HepG2 (cell line): Measurements from ENCODE around the gene ELP5. TPM values are rescaled to one million over a fixed set of nuclear protein-coding genes. Genes with fewer than 3 reads are reported as not detected.
A peak's percentile ranks its signal among the peaks of the same experiment; 100 is the strongest.

Experiments
- ARNTL ChIP-seq: sonication (generic); formaldehyde crosslinking; IDR thresholded peaks from 2 replicates; pipeline ENCODE4 v1.4.0; 2020; ENCODE audit warnings: mild to moderate bottlenecking, missing genetic modification reagents
- ATF2 ChIP-seq: sonication (generic); formaldehyde crosslinking; IDR thresholded peaks from 2 replicates; pipeline ENCODE4 v1.4.0; 2020; ENCODE audit warnings: missing genetic modification reagents
- DMAP1 ChIP-seq: IDR thresholded peaks from 2 replicates; pipeline ENCODE4 v1.6.1; 2016
- HNRNPL ChIP-seq: fragments of 200-400 bp; formaldehyde crosslinking; IDR thresholded peaks from 2 replicates; pipeline ENCODE4 v1.6.1; 2017; ENCODE audit warnings: mild to moderate bottlenecking, low read depth, low read length
- MAZ ChIP-seq, 2 experiments: sonication (generic) in 1 of 2; formaldehyde crosslinking in 1 of 2; IDR thresholded peaks; 2 replicates each; pipeline versions ENCODE4 v1.5.0 to v1.6.1; 2012 to 2020; ENCODE audit warnings: low read depth in 2 of 2, mild to moderate bottlenecking in 2 of 2, borderline replicate concordance in 1 of 2, improper control_type of control experiment in 1 of 2, low read length in 1 of 2, missing genetic modification reagents in 1 of 2, moderate library complexity in 1 of 2
- PAF1 ChIP-seq: IDR thresholded peaks from 2 replicates; pipeline ENCODE4 v1.6.1; 2016; ENCODE audit warnings: missing genetic modification reagents, missing compliant biosample characterization
- SRF ChIP-seq: IDR thresholded peaks from 2 replicates; pipeline ENCODE4 v1.6.1; 2011; ENCODE audit warnings: mild to moderate bottlenecking, low read depth, low read length, moderate library complexity
- TRAFD1 ChIP-seq: sonication (generic); formaldehyde crosslinking; IDR thresholded peaks from 2 replicates; pipeline ENCODE4 v1.5.1; 2020; ENCODE audit warnings: missing genetic modification reagents, mild to moderate bottlenecking, borderline replicate concordance
- ZBTB38 ChIP-seq: sonication (generic); formaldehyde crosslinking; IDR thresholded peaks from 2 replicates; pipeline ENCODE4 v1.5.1; 2020; ENCODE audit warnings: mild to moderate bottlenecking, missing genetic modification reagents
- ZNF124 ChIP-seq: sonication (generic); formaldehyde crosslinking; IDR thresholded peaks from 2 replicates; pipeline ENCODE4 v1.4.0; 2020; ENCODE audit warnings: missing genetic modification reagents
- ZNF337 ChIP-seq: sonication (generic); formaldehyde crosslinking; IDR thresholded peaks from 2 replicates; pipeline ENCODE4 v1.5.1; 2020; ENCODE audit warnings: missing genetic modification reagents, low read depth, mild to moderate bottlenecking, borderline replicate concordance
- ZNF350 ChIP-seq: sonication (generic); formaldehyde crosslinking; IDR thresholded peaks from 2 replicates; pipeline ENCODE4 v1.4.0; 2020; ENCODE audit warnings: mild to moderate bottlenecking, low read depth, missing genetic modification reagents, borderline replicate concordance
- ZNF512B ChIP-seq: sonication (generic); formaldehyde crosslinking; IDR thresholded peaks from 2 replicates; pipeline ENCODE4 v1.5.1; 2020; ENCODE audit warnings: missing genetic modification reagents, mild to moderate bottlenecking, borderline replicate concordance
- polyA plus RNA-seq, 8 experiments: library from polyadenylated mRNA; depleted of rRNA in 3 of 8; stranded (reverse) in 7 of 8; unstranded in 1 of 8; fragments of >200 nt; fragmentation: Illumina TruSeq in 4 of 8; extraction: Trizol in 4 of 8; gene quantifications; 2 replicates each; pipeline versions ENCODE4 v1.2.1 to v1.2.3, GENCODE V29; 2011 to 2016; ENCODE audit warnings: low read depth in 4 of 8, missing spikeins in 1 of 8, mixed read lengths in 1 of 8; ENCODE audit not compliant: insufficient read depth in 1 of 8
- total RNA-seq, 5 experiments: library from RNA; depleted of rRNA; stranded (reverse); fragments of >200 nt; fragmentation: Illumina TruSeq; extraction: Trizol; gene quantifications; 2 replicates each; pipeline ENCODE4 v1.2.3, GENCODE V29; 2016; ENCODE audit warnings: low read depth in 1 of 5
- TF ChIP-seq, protein P1 (sequence below): sonication (generic); formaldehyde crosslinking; conservative IDR thresholded peaks from 2 replicates; pipeline ENCODE4 v1.8.0; 2022; ENCODE audit warnings: mild to moderate bottlenecking, moderate library complexity, missing genetic modification reagents
- TF ChIP-seq, protein P2 (sequence below): sonication (generic); formaldehyde crosslinking; IDR thresholded peaks from 2 replicates; pipeline ENCODE4 v1.4.0; 2020; ENCODE audit warnings: missing genetic modification reagents
- TF ChIP-seq, protein P3 (sequence below): IDR thresholded peaks from 2 replicates; pipeline ENCODE4 v1.6.1; 2016; ENCODE audit warnings: missing compliant biosample characterization, missing genetic modification reagents, borderline replicate concordance

ELP5 gene
- total and polyA plus RNA-seq, 2 of the 13 experiments (the other 11 are each of a cell fraction or from before 2014, with no cell fraction given): 67.6 to 69.8 TPM

DNA sequence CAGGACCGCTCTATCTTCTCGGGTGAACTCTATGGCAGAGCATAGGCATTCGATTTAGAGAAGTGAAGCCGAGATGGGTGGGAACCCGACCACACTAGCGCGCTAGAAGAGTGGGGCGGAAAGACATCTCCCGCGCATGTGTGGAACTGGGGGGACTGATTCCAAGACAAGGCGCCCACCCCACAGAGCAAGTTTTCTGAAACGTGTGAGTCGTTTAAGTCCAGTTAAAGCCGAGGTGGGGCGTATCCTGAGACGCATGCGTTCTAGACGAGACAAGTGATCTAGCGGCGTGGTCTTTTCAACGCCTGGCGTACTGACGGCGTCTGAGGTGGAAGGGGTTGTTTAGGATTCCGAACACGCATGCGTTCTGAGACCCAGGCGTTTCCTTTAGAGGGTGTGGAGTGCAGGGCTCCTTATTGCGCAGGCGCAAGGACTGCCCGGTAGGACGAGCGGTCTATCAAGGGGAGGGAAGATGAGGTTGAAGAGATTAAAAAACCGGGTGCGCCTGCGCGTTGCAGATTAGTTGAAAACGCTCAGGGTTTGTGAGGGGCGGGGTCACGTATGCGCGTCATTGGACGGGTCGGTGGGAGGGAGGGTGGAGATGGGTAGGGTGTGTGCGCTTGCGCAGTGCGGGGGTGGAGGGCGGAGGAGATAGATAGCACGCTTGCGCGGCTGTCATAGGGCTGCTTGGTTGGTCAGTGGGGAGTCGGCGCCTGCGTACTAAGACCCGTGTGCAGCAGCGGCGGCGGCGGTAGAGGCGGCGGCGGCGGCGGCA, 55.1 kb downstream of the ELP5 start, which contains the start of gene EIF5A (continued):
- TF ChIP-seq MAZ (IDR thresholded peaks at IDR 0.05; ENCODE audit: borderline replicate concordance, low read depth, low read length): peak; percentile 85; the same call in 1 of the 2 replicates
- TF ChIP-seq MAZ (CRISPR knock-in tag; IDR thresholded peaks at IDR 0.05; ENCODE audit: low read depth): peak; percentile 50; the same call in 1 of the 2 replicates
- TF ChIP-seq TRAFD1 (CRISPR knock-in tag): no peak
- TF ChIP-seq SRF: no peak
- TF ChIP-seq, protein P1, sequence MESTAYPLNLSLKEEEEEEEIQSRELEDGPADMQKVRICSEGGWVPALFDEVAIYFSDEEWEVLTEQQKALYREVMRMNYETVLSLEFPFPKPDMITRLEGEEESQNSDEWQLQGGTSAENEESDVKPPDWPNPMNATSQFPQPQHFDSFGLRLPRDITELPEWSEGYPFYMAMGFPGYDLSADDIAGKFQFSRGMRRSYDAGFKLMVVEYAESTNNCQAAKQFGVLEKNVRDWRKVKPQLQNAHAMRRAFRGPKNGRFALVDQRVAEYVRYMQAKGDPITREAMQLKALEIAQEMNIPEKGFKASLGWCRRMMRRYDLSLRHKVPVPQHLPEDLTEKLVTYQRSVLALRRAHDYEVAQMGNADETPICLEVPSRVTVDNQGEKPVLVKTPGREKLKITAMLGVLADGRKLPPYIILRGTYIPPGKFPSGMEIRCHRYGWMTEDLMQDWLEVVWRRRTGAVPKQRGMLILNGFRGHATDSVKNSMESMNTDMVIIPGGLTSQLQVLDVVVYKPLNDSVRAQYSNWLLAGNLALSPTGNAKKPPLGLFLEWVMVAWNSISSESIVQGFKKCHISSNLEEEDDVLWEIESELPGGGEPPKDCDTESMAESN (CRISPR knock-in tag): 0 out of 2 replicates have a peak, but pooled peaks have one; percentile 12
- 0 out of 2 replicates have a peak, but pooled peaks have one; percentile 52 for TF ChIP-seq ZNF350 (CRISPR knock-in tag)
- TF ChIP-seq ZNF337: 0 out of 2 replicates have a peak, but pooled peaks have one; percentile 58
- TF ChIP-seq ATF2: no peak
- TF ChIP-seq ZBTB38: no peak
- TF ChIP-seq, protein P2, sequence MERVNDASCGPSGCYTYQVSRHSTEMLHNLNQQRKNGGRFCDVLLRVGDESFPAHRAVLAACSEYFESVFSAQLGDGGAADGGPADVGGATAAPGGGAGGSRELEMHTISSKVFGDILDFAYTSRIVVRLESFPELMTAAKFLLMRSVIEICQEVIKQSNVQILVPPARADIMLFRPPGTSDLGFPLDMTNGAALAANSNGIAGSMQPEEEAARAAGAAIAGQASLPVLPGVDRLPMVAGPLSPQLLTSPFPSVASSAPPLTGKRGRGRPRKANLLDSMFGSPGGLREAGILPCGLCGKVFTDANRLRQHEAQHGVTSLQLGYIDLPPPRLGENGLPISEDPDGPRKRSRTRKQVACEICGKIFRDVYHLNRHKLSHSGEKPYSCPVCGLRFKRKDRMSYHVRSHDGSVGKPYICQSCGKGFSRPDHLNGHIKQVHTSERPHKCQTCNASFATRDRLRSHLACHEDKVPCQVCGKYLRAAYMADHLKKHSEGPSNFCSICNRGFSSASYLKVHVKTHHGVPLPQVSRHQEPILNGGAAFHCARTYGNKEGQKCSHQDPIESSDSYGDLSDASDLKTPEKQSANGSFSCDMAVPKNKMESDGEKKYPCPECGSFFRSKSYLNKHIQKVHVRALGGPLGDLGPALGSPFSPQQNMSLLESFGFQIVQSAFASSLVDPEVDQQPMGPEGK (CRISPR knock-in tag): peak; percentile 81
- TF ChIP-seq ZNF124: no peak
- TF ChIP-seq DMAP1 (CRISPR knock-in tag): peak; percentile 90
- TF ChIP-seq ZNF512B (CRISPR knock-in tag): no peak
- TF ChIP-seq ARNTL: peak; percentile 17; the same call in 1 of the 2 replicates
- TF ChIP-seq, protein P3, sequence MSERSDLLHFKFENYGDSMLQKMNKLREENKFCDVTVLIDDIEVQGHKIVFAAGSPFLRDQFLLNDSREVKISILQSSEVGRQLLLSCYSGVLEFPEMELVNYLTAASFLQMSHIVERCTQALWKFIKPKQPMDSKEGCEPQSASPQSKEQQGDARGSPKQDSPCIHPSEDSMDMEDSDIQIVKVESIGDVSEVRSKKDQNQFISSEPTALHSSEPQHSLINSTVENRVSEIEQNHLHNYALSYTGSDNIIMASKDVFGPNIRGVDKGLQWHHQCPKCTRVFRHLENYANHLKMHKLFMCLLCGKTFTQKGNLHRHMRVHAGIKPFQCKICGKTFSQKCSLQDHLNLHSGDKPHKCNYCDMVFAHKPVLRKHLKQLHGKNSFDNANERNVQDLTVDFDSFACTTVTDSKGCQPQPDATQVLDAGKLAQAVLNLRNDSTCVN (CRISPR knock-in tag): no peak
- no peak for TF ChIP-seq PAF1 (CRISPR knock-in tag)
- TF ChIP-seq HNRNPL: no peak
